GM04503 (cell line): ENCODE results near the gene ZNF561.

Experiments
- DNase-seq: peaks from one replicate; pipeline ENCODE4 v3.0.0-alpha.2; 2012; ENCODE audit warnings: low read depth

The ZNF561 gene

GRCh38 chr19:9580728-9581127, 40.3 kb downstream of the ZNF561 start:
- DNase-seq = no peak

- no peak for DNase-seq
These were observed 50.8 kb downstream of the ZNF561 start for GRCh38 chr19:9570255-9570654.

GRCh38 chr19:9566729-9567128, 54.3 kb downstream of the ZNF561 start:
- DNase-seq = no peak

GRCh38 chr19:9565900-9566705, 54.9 kb downstream of the ZNF561 start:
- DNase-seq = no peak
